Activated CD4-positive, alpha-beta T cell treated with anti-CD3 and anti-CD28 coated beads, Interleukin-2, amount 10 ng/mL, durations not matched to agents 7 days and 5 days (primary cell): Measurements from ENCODE around the gene COPZ1. TPM values are rescaled to one million over a fixed set of nuclear protein-coding genes. Genes with fewer than 3 reads are reported as not detected.

ENCODE experiments used
- CTCF ChIA-PET: fragments of 350-600 bp; sonication (Branson Sonifier 250); formaldehyde crosslinking; loops from one replicate; lab custom pipeline; 2021; ENCODE audit warnings: antibody characterized with exemption; lab: Charles Lee
- POLR2A ChIA-PET: fragments of 350-600 bp; sonication (Branson Sonifier 250); formaldehyde crosslinking; loops from one replicate; lab custom pipeline; 2021; ENCODE audit warnings: antibody characterized with exemption; lab: Charles Lee
- DNase-seq: peaks from one replicate; pipeline ENCODE4 v3.0.0-alpha.2; 2020
- H3K27ac Mint-ChIP-seq: one replicate; pipeline ENCODE4 v1.8.0; 2021; ENCODE audit warnings: mild to moderate bottlenecking, moderate library complexity, mixed read lengths
- H3K27me3 Mint-ChIP-seq: one replicate; pipeline ENCODE4 v1.8.0; 2021; ENCODE audit warnings: mixed read lengths
- H3K36me3 Mint-ChIP-seq: one replicate; pipeline ENCODE4 v1.8.0; 2021; ENCODE audit warnings: low read depth, mixed read lengths
- H3K4me1 Mint-ChIP-seq: one replicate; pipeline ENCODE4 v1.8.0; 2021; ENCODE audit warnings: mixed read lengths
- H3K4me3 Mint-ChIP-seq: one replicate; pipeline ENCODE4 v1.8.0; 2021; ENCODE audit warnings: mild to moderate bottlenecking, moderate library complexity, mixed read lengths
- H3K9me3 Mint-ChIP-seq: one replicate; pipeline ENCODE4 v1.8.0; 2021; ENCODE audit warnings: mixed read lengths
- total RNA-seq, 2 experiments: library from RNA; stranded (reverse); gene quantifications; one replicate each; pipeline ENCODE4 v1.2.3, GENCODE V29; 2021

Gene COPZ1
- total RNA-seq, 2 experiments from 2014 or later: 113 to 124 TPM

DNA sequence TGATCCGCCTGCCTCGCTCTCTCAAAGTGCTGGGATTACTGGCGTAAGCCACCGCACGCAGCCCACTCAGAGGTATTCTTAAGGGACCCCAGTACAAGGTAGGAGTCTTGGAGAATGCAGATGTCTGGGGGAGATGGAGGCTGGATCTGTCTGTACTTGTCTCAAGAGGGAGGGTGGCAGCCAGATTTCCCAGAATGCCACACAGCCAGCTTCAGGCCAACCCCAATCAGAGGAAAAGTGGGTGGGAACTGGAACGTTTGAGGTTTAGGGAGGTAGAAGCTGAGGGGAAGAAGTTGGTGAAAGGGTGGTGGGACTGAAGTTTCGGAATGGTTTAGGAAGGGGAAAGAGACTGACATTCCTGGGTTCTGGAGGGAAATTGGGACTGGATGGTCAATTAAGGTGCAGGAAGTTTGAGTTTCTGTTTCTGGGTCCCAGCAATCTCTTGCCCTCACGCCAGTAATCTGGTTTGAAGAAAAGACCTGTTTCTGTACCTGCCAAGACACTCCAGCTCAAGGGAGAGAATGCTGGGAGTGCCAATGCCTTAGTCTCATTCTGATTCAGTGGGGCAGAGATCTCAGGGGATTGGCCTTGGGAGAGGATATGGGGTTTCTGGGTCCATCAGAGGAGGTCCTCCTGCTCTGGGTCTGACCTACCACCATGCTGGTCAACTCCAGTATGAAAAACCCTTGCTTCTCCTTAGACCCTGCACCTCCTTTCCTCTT is 67.7 kb downstream of the COPZ1 start:
- ChIA-PET CTCF (interaction anchor here (0.7 to 4.3 kb wide), 8 partner anchors 9 to 45 kb away, joined by 3 to 23 read pairs (median 4); partner anchors contain the start of gene ZNF385A), POLR2A (no interaction called here)
- H3K4me1 Mint-ChIP-seq: peaks cover 42% of the 10 kb centered on the region
- H3K4me3 Mint-ChIP-seq: no peak overlapping the region
- peaks cover 42% of the 10 kb centered on the region for H3K36me3 Mint-ChIP-seq
- H3K9me3 Mint-ChIP-seq: no peaks in the 10 kb centered on the region
- DNase-seq: no peak
- no peak overlapping the region for H3K27ac Mint-ChIP-seq
- H3K27me3 Mint-ChIP-seq: peaks cover 2% of the 10 kb centered on the region

DNA sequence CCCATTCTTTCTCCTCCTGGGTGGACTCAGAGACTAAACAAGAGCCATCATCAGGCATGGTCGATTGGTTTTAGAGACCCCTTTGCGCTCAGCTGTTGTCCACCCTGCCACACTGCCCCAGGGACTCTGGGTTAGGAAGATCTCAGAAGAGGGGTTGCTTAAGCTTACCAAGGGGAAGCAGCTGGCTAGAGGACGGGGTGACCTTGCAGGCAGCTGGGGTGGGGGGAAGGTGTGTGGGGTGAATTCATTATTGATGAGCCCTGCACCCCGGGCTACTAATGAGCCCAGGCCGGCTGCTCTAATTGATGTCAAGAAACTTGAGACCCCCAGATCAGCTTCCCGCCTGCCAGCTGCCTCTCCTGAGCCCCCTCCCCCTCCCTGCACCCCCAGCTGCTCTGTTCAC is 68.3 kb downstream of the COPZ1 start:
- peaks cover 47% of the 10 kb centered on the region for H3K36me3 Mint-ChIP-seq
- CTCF ChIA-PET: interaction anchor here (0.7 to 4.3 kb wide), 7 partner anchors 9 to 45 kb away, joined by 3 to 23 read pairs (median 4); partner anchors contain the start of gene ZNF385A
- no peak overlapping the region for H3K4me3 Mint-ChIP-seq
- peaks cover 46% of the 10 kb centered on the region for H3K4me1 Mint-ChIP-seq
- POLR2A ChIA-PET: no interaction called here
- H3K9me3 Mint-ChIP-seq: no peaks in the 10 kb centered on the region
- H3K27ac Mint-ChIP-seq: no peak overlapping the region
- peaks cover 2% of the 10 kb centered on the region for H3K27me3 Mint-ChIP-seq
- no peak for DNase-seq

DNA sequence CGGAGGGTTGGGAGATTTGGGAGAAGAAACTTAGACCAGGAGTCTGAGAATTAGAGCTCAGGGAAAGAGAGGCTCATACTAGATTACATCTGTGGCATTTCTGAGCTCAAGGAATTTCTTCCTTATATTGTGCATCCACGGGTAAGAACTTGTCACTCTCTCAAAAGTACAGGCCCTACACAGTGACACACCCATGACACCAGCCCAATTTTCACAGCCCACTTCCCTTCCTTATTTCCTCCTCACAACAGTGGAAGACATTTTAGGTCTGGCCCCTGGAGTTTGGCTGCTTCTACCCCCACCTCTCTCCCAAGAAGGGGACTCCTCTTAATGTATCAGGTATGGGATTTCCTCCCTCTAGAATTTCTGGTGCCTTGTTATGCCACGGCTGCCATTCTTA is 68.8 kb downstream of the COPZ1 start:
- CTCF ChIA-PET: interaction anchor here (0.8 to 4.3 kb wide), 4 partner anchors 14 to 44 kb away, joined by 3 to 23 read pairs (median 6); no protein-coding TSS in a partner anchor
- peaks cover 45% of the 10 kb centered on the region for H3K4me1 Mint-ChIP-seq
- no peak overlapping the region for H3K4me3 Mint-ChIP-seq
- H3K27me3 Mint-ChIP-seq: peaks cover 2% of the 10 kb centered on the region
- H3K27ac Mint-ChIP-seq: peak overlapping the region; percentile 21
- H3K36me3 Mint-ChIP-seq: peaks cover 52% of the 10 kb centered on the region
- no peak for DNase-seq
- no peaks in the 10 kb centered on the region for H3K9me3 Mint-ChIP-seq
- POLR2A ChIA-PET: no interaction called here

DNA sequence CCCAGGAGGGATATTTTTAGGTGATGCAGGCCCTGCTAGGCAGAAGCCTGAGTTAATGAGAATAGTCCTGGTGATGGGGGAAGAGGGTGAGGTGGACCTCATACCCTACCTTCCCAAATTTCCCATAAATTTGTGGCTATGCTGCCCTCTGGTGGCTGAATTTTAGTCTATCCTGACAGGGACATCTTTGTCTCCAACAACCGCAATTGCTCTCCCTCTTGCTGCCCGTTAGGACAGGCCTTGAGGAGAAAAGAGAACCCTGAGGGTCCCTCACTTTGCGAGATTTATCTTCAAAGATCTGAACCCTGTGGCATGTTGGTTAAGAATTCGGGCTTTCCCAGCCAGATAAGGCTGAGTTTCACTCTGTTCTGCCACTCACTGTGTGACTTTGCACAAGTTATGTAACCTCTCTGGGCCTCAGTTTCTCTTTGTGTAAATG is 69.4 kb downstream of the COPZ1 start:
- DNase-seq: peak; percentile 40
- CTCF ChIA-PET: interaction anchor here (2.4 to 4.3 kb wide), 2 partner anchors 15 to 44 kb away, joined by 9 to 23 read pairs; no protein-coding TSS in a partner anchor
- Mint-ChIP-seq H3K9me3 (no peaks in the 10 kb centered on the region), H3K27me3 (peaks cover 2% of the 10 kb centered on the region), H3K27ac (peak overlapping the region; percentile 21), H3K4me3 (no peak overlapping the region), H3K36me3 (peaks cover 54% of the 10 kb centered on the region), H3K4me1 (peaks cover 46% of the 10 kb centered on the region)
- POLR2A ChIA-PET: no interaction called here

DNA sequence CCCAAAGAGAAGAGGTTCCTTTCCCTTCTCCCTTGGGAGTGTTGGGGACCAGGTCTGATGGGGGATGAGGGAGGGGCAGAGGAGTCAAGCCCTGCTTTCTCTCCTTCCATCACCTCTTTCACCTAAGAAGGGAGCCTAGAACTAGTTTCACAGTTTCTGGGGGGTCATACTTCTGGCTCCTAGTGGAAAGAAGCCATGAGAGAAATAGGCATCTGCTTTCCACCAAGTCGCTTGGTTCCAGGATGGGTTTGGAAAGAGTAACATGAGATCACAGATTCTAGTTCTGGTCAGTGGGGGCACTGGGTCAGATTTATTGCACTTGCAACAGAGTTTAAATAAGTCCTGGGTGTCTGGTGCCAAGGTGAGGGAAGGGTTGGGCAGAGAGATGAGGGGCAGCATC is 70.1 kb downstream of the COPZ1 start:
- H3K27ac Mint-ChIP-seq: no peak overlapping the region
- DNase-seq: no peak
- H3K4me1 Mint-ChIP-seq: peaks cover 43% of the 10 kb centered on the region
- H3K9me3 Mint-ChIP-seq: no peaks in the 10 kb centered on the region
- peaks cover 2% of the 10 kb centered on the region for H3K27me3 Mint-ChIP-seq
- ChIA-PET CTCF (interaction anchor here (1.3 to 6.3 kb wide), 4 partner anchors 9 to 60 kb away, joined by 3 to 58 read pairs (median 5); no protein-coding TSS in a partner anchor), POLR2A (no interaction called here)
- H3K36me3 Mint-ChIP-seq: peaks cover 57% of the 10 kb centered on the region
- H3K4me3 Mint-ChIP-seq: no peak overlapping the region

DNA sequence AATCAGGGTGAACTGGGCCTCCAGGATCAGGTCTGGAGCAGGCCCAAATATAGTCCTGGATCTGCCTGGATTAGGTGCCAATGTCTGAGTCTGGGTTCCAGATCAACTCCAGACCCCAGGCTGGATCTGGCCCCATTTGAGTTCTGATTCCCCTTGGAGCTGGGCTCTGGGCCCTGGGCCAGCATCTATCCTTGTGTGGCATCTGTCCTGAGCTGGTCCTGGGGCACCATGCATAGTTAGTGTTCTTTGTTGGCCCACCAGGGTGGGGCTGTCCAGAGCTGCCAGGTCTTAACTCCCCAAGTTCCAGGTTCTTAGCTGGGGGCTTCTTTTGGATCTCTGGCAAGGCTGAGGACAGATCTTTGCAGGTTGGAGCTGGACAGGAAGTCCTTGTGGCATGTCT is 70.6 kb downstream of the COPZ1 start:
- DNase-seq: no peak
- POLR2A ChIA-PET: no interaction called here

DNA sequence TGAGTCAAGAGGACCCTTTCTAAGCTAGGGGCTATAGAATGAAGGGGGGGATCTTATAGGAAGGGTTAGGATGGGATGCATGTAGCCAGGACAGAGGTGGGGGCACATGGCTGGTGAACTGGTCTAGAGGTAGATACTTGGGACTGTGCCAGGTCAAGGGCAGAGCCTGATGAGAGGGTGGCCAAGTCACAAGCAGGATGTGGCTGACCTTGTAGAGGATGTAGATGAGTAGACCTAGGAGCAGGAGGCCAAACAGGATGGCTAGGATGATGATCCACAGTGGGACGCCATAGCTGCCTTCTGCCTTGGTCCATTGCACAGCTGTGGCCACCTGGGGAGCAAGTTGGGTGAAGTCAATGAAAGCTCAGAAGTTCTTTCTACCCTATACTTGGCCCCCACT is 72.2 kb downstream of the COPZ1 start:
- Mint-ChIP-seq H3K27me3 (no peaks in the 10 kb centered on the region), H3K4me3 (no peak overlapping the region), H3K4me1 (peaks cover 34% of the 10 kb centered on the region), H3K36me3 (peaks cover 69% of the 10 kb centered on the region), H3K27ac (no peak overlapping the region), H3K9me3 (no peaks in the 10 kb centered on the region)
- ChIA-PET POLR2A (no interaction called here), CTCF (interaction anchor here (0.6 to 10.2 kb wide), 5 partner anchors 15 to 172 kb away, joined by 3 to 115 read pairs (median 26); no protein-coding TSS in a partner anchor)
- DNase-seq: no peak

More for the DNA sequence above, 70.6 kb downstream of the COPZ1 start:
- Mint-ChIP-seq H3K36me3 (peaks cover 62% of the 10 kb centered on the region), H3K27me3 (peaks cover 2% of the 10 kb centered on the region), H3K9me3 (no peaks in the 10 kb centered on the region), H3K4me1 (peaks cover 43% of the 10 kb centered on the region), H3K4me3 (no peak overlapping the region), H3K27ac (no peak overlapping the region)
- CTCF ChIA-PET: interaction anchor here (0.7 to 6.3 kb wide), 9 partner anchors 9 to 153 kb away, joined by 3 to 58 read pairs (median 3); no protein-coding TSS in a partner anchor

DNA sequence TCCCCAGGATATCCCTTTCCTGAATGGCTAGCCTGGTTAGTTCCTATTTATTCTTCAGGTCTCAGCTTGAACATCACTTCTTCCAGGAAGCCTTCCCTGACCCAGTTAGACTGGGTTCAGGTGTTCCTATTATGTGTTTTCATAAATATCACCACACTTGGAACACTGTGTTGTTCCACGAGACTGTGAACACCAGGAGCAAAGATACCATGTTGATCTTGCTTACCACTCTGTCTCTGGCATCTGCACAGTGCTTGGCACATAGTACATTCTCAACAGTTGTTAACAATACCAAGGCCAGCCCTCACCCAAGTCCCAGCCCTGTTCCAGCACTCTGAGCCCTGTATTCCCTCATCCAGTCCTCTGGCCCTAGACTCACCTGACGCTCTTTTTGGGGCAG is 73.3 kb downstream of the COPZ1 start:
- Mint-ChIP-seq H3K27ac (no peak overlapping the region), H3K4me3 (no peak overlapping the region), H3K36me3 (peaks cover 69% of the 10 kb centered on the region), H3K4me1 (peaks cover 28% of the 10 kb centered on the region), H3K9me3 (no peaks in the 10 kb centered on the region), H3K27me3 (no peaks in the 10 kb centered on the region)
- ChIA-PET CTCF (interaction anchor here (1.5 to 10.2 kb wide), 8 partner anchors 10 to 118 kb away, joined by 5 to 115 read pairs (median 22); partner anchors contain the start of genes CBX5, HNRNPA1 and ITGA5), POLR2A (no interaction called here)
- DNase-seq: no peak

DNA sequence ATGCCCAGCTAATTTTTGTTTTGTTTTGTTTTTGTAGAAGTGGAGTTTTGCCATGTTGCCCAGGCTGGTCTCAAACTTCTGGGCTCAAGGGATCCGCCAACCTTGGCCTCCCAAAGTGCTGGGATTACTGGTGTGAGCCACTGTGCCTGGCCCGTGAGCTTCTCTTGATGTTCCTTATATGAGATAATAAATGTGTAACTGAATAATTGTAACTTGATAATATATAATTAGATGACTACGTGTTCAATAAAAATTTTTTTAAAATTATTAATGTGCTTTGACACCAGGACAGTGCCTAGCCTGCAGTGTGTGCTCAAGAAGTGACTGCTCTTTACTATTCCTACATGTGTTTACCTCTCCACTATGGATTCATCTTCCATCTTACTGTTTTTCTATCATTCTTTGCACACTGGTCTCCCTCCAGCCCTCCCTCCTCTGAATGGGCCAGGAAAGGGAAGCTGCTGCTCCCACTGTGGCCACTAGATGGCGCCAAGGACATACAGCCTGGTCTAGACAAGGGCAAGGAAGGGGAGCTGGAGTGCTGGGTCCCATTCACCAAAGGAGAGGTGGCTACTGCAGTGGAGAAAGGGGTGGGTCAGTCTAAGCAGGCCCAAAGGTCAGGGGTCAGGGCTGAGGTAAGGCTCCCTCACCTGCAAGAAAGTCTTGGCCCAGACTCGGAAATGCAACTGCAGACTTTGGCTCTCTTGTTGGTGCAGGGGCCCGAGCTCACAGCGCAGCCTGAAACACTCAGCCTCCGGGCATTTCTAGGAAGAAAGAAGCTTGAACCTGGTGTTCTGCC is 74.3 kb downstream of the COPZ1 start:
- Mint-ChIP-seq H3K36me3 (peaks cover 71% of the 10 kb centered on the region), H3K4me1 (peaks cover 21% of the 10 kb centered on the region), H3K27ac (no peak overlapping the region), H3K4me3 (no peak overlapping the region), H3K27me3 (no peaks in the 10 kb centered on the region), H3K9me3 (no peaks in the 10 kb centered on the region)
- ChIA-PET POLR2A (interaction anchor here (1.2 kb wide), 1 partner anchor 40 kb away, joined by 11 read pairs; no protein-coding TSS in a partner anchor), CTCF (interaction anchor here (0.6 to 10.2 kb wide), 33 partner anchors 9 to 128 kb away, joined by 3 to 115 read pairs (median 5); partner anchors contain the start of genes CBX5, HNRNPA1, ITGA5 and NCKAP1L)
- peak; percentile 90 for DNase-seq

DNA sequence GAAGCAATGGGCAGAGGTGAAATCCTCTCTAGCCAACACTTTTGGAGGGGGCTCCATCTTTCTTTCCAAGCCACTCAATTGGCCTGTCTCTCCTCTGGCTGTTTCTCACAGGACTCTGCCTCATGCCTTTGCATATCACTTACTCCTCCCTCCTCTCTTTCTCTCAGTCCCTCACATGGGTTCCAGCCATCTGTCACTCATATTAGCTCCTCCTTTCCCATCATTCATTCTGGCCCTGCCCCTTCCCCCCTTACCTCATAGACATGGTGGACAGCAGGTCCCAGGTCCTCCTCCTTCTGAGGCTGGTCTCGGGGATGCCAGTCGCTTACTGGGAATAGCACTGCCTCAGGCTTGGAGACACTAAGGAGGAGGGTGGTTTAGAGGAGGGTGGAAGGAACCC is 76.2 kb downstream of the COPZ1 start:
- ChIA-PET POLR2A (no interaction called here), CTCF (interaction anchor here (0.6 to 10.2 kb wide), 7 partner anchors 11 to 97 kb away, joined by 3 to 115 read pairs (median 16); partner anchors contain the start of genes ITGA5 and NCKAP1L)
- Mint-ChIP-seq H3K9me3 (no peaks in the 10 kb centered on the region), H3K27me3 (no peaks in the 10 kb centered on the region), H3K4me1 (peaks cover 18% of the 10 kb centered on the region), H3K4me3 (no peak overlapping the region), H3K27ac (no peak overlapping the region), H3K36me3 (peaks cover 72% of the 10 kb centered on the region)
- no peak for DNase-seq
